Activated CD8-positive, alpha-beta memory T cell treated with anti-CD3 and anti-CD28 coated beads, Interleukin-2, amount 50 U/mL, for 24 hours (primary cell): ENCODE results near the gene SYT6.

Experiments
- DNase-seq: peaks from one replicate; pipeline ENCODE4 v3.0.0-alpha.2; 2020; ENCODE audit errors: extremely low read depth

Gene SYT6

GRCh38 chr1:114154963-114155322 lies 1.3 kb upstream of the SYT6 start:
- no peak for DNase-seq

DNA sequence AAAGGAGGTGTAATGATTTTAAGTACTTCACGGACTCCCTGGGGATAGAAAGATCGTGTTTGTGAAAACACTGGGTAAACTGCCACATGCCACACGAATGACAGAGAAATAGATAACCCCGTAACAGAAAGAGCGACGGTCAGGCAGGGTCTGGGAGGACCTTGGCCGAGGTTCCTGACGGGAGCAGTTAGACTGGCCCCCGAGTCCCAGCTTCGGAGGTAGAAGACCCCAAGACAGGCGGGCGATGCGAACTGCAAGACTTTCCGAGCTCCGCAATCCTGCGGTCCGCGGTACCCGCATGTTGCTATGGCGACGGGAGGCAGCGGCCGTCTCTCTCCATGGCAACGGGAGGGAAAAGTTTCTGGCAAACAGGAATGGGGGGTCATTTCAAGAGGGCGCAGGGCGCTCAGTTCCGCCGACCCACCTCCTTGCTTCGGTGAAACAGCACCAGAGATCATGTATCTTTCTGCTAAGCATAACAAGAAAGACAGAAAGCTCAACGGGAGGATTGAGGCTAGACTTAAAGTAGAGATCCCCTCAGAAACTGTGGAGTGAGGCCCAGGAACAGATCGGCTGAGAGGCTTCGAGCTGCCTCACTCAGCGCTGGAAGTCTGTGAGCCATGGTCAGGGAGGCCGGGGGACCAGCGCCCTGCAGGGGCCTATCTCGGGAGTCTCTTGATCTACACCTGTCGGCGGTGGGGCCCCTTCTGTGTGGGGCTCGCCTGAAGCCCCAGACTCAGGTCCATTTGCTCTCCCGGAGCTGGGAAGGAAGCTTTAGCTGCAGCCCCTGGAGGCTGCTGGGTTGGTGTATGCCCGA lies 685 bp upstream of the SYT6 start:
- DNase-seq: no peak

GRCh38 chr1:114152508-114153260 lies 985 bp downstream of the SYT6 start:
- no peak for DNase-seq

- no peak for DNase-seq
Observed at GRCh38 chr1:114152089-114152507, 1.6 kb downstream of the SYT6 start.

DNA sequence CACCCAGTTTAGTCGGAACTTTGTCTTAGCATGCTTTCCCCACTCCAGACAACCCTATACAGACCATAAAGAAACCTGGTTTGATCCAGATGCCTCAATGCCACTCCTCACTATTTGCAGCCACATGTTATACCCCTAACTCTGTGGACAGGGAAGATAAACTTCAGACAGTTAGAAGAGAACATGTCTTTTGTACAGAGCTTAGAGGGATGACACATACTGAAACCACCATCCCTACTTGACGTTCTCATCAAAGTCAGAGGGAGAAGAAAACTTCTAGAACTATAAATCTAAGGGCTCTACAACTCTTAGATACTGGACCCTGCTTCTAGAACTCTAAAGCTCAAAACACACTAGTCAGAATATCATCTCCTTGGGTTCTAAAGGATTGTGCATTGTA lies 3.7 kb downstream of the SYT6 start:
- no peak for DNase-seq

GRCh38 chr1:114149211-114149610 lies 4.5 kb downstream of the SYT6 start:
- DNase-seq: no peak

- no peak for DNase-seq
Observed at GRCh38 chr1:114145504-114146151, 8.0 kb downstream of the SYT6 start.

GRCh38 chr1:114144016-114144415 lies 9.7 kb downstream of the SYT6 start:
- no peak for DNase-seq

GRCh38 chr1:114139540-114139939 lies 14.1 kb downstream of the SYT6 start:
- DNase-seq: no peak

GRCh38 chr1:114137497-114137896 lies 16.2 kb downstream of the SYT6 start:
- DNase-seq: no peak

- no peak for DNase-seq
Observed at GRCh38 chr1:114135786-114136185, 17.9 kb downstream of the SYT6 start.

GRCh38 chr1:114134518-114134917 lies 19.2 kb downstream of the SYT6 start:
- no peak for DNase-seq

- no peak for DNase-seq
Observed at GRCh38 chr1:114133129-114133528, 20.5 kb downstream of the SYT6 start.

GRCh38 chr1:114131526-114132220 lies 22.0 kb downstream of the SYT6 start:
- DNase-seq: no peak

DNA sequence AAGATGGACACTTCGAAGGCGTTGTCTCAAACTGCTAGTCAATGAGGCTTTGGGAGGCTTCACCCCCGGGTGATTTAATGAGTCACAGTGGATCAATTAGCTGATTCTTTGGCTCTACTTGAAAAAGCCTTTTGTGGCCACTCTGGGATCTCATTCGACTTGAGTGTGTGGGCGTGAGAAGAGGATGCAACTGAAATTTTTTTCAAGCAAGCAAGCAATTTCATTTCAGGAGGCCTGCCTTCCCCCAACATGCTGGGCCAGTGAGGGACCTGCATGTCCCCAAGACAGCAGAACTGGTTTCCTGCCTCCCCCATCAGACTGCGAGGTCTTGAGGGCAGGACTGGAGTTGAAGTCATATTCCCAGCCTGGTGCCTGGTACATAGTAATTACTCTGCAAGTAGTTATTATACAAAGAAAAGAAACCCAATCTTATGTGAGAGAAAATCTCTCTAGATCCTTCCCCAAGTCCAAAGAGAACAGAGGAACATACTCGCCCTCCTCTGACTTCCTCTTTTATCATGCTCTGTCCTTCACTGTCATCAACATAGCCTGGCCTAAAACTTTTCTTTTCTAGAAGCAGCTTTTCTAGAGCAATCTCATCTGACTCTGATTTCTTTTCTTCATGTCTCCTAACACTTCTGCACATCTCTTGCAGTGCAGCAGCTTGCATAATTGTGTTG lies 22.7 kb downstream of the SYT6 start:
- DNase-seq: no peak

DNA sequence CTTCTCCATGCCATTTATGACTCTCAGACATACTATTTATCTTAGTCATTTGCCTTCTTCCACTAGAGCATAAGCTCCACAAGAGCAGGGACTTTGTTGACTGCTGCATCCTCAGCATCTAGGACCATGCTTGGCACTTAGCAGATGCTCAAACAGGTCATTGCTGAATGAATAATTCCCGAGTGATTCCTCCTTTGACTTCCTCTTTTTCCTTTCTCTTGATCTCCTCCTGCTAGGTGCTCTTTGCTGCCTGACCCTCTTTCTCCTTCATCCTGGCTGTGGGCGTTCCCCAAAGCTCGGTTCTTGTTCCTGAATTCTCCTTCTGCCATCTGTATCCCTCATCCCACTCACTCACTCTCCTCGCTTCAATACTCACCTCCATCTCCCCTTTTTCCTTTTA lies 23.5 kb downstream of the SYT6 start:
- DNase-seq: no peak

DNA sequence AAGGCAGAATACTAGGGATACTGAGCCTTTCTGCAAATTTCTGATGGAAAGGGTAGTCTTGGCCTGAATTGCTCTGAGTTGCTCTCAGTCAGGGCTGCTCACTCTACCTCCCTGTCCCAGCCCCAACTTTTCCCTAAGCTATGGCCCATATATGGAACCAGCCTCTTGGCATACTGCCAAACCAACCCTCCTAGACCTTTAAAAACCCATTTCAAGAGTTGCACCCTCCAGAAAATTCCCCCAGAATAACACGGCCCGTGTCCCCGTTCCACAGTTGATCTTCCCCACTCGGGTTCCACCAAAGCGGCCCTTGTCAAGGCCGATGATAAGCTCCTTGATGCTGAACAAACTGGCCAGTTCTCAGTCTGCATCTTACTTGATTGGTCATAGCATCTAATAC lies 25.4 kb downstream of the SYT6 start:
- DNase-seq: no peak

DNA sequence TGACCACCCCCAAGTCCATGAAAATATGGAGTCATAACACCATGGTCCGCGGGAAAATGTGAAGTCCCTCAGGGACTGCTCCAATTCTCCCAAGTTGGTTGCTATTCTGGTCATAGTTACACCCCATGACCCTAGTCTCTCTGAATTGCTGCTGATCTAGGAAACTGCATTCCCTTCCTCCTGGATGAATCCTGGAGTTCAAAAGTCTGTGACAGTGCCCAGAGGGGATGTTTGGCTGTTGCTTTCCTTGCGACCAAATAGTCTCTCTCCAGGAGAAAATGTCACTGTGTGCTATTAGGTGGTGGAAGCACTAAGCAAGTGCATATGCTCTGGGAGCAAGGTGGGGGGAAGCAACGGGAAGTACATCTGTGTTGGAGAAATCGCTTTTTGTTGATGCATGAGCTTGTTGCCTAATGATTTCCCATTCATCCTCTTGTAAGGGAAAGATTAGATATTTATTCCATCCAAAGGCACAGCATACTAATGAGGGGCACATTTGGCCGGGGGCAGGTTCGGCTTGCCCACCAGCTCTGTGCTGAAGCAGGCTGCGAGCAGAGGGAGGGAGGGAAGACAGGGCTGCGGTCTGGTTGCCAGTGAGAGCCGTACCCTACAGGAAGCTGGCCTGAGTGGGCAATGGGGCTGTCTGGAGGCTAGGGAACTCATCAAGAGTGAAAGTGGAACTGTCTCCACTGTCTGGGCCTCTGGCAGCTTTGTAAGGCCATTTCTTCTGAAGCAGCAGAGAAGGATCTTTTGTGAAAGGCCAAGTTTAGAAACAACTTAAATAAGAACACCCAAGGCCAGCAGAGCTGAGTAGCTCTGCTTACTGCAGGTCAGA lies 27.2 kb downstream of the SYT6 start:
- no peak for DNase-seq

- DNase-seq: no peak
Observed at GRCh38 chr1:114124644-114125043, 29.0 kb downstream of the SYT6 start.

DNA sequence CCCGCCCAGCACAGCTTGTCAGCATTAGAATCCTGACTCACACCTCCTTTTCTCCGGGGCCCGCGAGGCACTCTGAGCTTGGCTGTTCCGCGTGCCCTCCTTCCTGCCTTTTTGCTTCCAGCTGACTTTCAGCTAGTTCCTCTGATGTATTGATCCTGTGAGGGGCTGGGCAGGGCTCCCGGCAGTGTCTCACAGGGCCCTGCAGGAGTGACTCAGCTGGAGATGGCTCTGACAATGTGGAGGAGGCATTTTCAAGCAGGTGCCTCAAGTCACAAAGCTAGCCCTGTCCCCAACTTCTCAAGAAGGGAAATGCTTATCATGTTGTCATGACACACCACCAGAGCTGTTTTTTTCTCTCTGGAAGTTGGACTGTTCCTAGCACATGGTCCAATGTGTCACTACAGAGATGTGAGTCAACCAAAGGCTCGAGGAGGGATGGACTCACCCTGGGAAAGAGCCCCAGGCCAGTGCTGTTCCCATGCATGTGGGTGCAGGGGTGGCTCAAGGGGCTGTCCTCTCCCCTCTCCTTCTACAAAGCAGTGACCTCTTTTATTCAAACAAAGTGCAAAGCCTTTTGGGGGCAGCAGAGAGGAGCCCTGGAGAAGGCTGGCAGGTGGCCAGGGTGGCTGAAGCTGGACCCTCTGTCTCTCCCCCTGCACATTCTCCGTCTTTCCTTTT lies 30.6 kb downstream of the SYT6 start:
- DNase-seq: no peak
